Peyer's patch (tissue), 4 donors: ENCODE data around the gene RBM12. TPM values are rescaled to one million over a fixed set of nuclear protein-coding genes. Genes with fewer than 3 reads are reported as not detected.

ENCODE experiments used
- DNase-seq, 3 donors: peaks; one replicate each; pipeline ENCODE4 v3.0.0-alpha.2; 2017 to 2019
- H3K27ac ChIP-seq, 4 donors: fragments of 200-600 bp; sonication (generic); one replicate each; pipeline ENCODE4 v1.5.1; 2016 to 2019
- H3K27me3 ChIP-seq, 2 donors: fragments of 200-600 bp; sonication (generic); one replicate each; pipeline ENCODE4 v1.5.1; 2019
- H3K36me3 ChIP-seq, 3 donors: fragments of 200-600 bp; sonication (generic); one replicate each; pipeline ENCODE4 v1.5.1; 2016 to 2019
- H3K4me1 ChIP-seq, 4 donors: fragments of 200-600 bp; sonication (generic); one replicate each; pipeline ENCODE4 v1.5.1; 2016 to 2019
- H3K4me3 ChIP-seq, 4 donors: fragments of 200-600 bp; sonication (generic); 1 replicate in 3 of 4; 2 replicates in 1 of 4; pipeline ENCODE4 v1.5.1; 2016 to 2019; ENCODE audit warnings: mild to moderate bottlenecking in 1 of 4
- H3K9me3 ChIP-seq, 4 donors: fragments of 200-600 bp; sonication (generic); one replicate each; pipeline ENCODE4 v1.5.1; 2016 to 2019; ENCODE audit warnings: mild to moderate bottlenecking in 1 of 4
- POLR2A ChIP-seq, 2 donors: fragments of 450-650 bp; IDR thresholded peaks; one replicate each; pipeline ENCODE4 v1.5.1; 2017; ENCODE audit warnings: antibody characterized with exemption in 2 of 2, mild to moderate bottlenecking in 2 of 2, moderate library complexity in 2 of 2
- total RNA-seq, 4 donors: library from RNA; depleted of rRNA; stranded (reverse); fragments of >200 nt; gene quantifications; one replicate each; pipeline ENCODE4 v1.1.0, GENCODE V29; 2016
- TF ChIP-seq, protein P1 (sequence below), 6 experiments: fragments of 450-650 bp in 4 of 6; fragments of 200-600 bp in 2 of 6; sonication (generic) in 1 of 6; IDR thresholded peaks; one replicate each; pipeline ENCODE4 v1.5.1; 2017 to 2019; ENCODE audit warnings: antibody characterized with exemption in 6 of 6, mild to moderate bottlenecking in 3 of 6, moderate library complexity in 1 of 6

The RBM12 gene
- total RNA-seq, 4 donors from 2014 or later = 21.1 to 38.1 (median 32.3) TPM

DNA sequence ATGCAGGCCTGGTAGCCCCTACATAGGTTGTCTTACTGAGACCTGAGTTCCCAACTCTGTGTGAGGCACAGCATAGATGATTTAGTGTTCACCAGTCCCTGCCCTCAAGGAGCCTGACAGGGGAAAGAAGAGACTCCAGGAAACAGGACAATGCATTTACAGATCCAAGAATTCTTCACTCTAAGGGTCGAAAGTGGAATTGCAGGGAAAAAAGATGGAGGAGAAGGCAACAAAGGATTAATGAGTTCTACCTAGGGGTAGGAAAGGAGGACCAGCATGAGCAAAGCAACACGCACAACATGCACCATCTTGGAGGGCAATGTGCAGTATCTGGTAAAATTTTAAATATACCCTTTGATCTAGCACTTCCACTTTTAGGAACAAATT is 43.1 kb downstream of the RBM12 start:
- Histone ChIP-seq H3K9me3 (no peaks in the 10 kb centered on the region), H3K36me3 (peaks cover 0 to 19% (median 0%) of the 10 kb centered on the region in 3 donors), H3K27ac (no peak overlapping the region), H3K4me1 (peaks cover 0 to 29% (median 21%) of the 10 kb centered on the region in 4 donors), H3K27me3 (no peaks in the 10 kb centered on the region), H3K4me3 (no peak overlapping the region)
- no peak for TF ChIP-seq POLR2A (IDR thresholded peaks at IDR 0.05)
- TF ChIP-seq, protein P1, sequence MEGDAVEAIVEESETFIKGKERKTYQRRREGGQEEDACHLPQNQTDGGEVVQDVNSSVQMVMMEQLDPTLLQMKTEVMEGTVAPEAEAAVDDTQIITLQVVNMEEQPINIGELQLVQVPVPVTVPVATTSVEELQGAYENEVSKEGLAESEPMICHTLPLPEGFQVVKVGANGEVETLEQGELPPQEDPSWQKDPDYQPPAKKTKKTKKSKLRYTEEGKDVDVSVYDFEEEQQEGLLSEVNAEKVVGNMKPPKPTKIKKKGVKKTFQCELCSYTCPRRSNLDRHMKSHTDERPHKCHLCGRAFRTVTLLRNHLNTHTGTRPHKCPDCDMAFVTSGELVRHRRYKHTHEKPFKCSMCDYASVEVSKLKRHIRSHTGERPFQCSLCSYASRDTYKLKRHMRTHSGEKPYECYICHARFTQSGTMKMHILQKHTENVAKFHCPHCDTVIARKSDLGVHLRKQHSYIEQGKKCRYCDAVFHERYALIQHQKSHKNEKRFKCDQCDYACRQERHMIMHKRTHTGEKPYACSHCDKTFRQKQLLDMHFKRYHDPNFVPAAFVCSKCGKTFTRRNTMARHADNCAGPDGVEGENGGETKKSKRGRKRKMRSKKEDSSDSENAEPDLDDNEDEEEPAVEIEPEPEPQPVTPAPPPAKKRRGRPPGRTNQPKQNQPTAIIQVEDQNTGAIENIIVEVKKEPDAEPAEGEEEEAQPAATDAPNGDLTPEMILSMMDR (IDR thresholded peaks at IDR 0.05) = peak in 1 of 6 experiments; percentile 16
- no peak for DNase-seq

DNA sequence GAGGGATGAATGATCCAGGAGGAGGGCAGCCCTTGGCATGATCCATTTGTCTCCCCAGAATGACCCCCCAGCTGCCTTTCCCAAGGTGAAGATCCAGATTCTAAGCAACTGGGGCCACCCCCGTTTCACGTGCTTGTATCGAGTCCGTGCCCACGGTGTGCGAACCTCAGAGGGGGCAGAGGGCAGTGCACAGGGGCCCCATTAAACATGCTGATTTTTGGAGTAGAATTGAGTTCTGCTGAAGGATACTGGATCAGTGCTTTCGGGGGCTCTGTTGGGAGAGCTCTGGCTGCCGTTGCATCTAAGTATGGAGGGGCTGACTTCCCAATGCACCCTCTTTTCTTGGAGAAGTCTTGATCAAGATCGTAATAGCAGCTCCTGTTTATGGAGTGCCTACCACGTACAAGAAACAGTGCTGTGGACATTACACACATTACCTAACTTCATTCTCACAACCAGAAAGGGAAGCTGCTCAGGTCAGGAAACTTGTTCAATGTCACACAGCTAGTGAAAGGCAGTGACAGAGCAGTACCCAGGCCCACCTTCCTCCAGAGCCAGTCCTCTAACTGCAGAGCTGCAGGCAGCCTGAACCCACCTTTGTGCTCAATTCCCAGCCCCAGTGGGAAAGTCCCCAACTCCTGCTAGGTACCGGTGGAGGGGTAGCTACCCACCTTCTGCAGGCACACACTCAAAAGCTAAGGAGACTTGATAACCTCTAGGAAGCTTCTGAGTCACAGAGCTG is 43.7 kb downstream of the RBM12 start:
- no peak for DNase-seq
- H3K27ac ChIP-seq = no peak overlapping the region
- peaks cover 0 to 29% (median 21%) of the 10 kb centered on the region in 4 donors for H3K4me1 ChIP-seq
- H3K27me3 ChIP-seq = no peaks in the 10 kb centered on the region
- H3K9me3 ChIP-seq = no peaks in the 10 kb centered on the region
- no peak overlapping the region for H3K4me3 ChIP-seq
- TF ChIP-seq POLR2A (IDR thresholded peaks at IDR 0.05) = no peak
- TF ChIP-seq, protein P1 (IDR thresholded peaks at IDR 0.05) = no peak
- H3K36me3 ChIP-seq = peaks cover 0 to 14% (median 0%) of the 10 kb centered on the region in 3 donors

DNA sequence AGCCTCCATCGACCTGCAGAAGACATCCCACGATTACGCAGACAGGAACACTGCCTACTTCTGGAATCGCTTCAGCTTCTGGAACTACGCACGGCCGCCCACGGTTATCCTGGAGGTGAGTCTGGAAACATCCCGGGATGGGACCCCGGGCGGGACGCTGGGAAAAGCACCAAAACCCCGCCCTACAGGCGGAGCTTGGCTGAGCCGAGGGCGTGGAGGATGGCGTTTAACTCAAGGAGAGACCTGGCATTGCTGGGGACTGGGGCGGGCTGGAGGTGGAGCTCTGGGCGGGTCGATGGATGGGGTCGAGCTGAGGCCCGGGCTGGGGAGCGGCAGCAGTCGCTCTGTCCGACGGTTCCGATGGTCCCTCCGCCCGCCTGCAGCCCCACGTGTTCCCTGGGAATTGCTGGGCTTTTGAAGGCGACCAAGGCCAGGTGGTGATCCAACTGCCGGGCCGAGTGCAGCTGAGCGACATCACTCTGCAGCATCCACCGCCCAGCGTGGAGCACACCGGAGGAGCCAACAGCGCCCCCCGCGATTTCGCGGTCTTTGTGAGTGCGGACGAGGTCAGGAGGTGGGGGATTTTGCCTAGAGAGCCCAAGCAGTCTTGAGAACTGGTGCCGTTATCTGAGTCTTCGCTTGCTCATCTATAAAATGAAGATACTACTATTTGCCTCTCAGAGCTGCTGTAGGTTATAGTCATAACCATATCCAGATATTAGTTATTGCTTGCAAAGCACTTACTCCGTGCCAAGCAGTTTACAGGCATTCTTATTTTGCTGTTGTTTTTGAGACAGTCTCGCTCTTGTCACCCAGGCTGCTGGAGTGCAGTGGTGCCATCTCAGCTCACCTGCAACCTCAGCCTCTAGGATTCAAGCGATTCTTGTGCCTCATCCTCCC is 45.3 kb downstream of the RBM12 start:
- H3K4me3 ChIP-seq = peak overlapping the region; percentile 47 to 59 (median 52)
- TF ChIP-seq, protein P1 (IDR thresholded peaks at IDR 0.05) = peak in 4 of 6 experiments; percentile 13 to 57 (median 28)
- TF ChIP-seq POLR2A (IDR thresholded peaks at IDR 0.05) = no peak
- peaks cover 0 to under 1% (median 0%) of the 10 kb centered on the region in 3 donors for H3K36me3 ChIP-seq
- peak; percentile 81 to 88 (median 85) for DNase-seq
- no peaks in the 10 kb centered on the region for H3K27me3 ChIP-seq
- H3K27ac ChIP-seq = peak overlapping the region in 3 of 4 donors; percentile 2 to 62 (median 14)
- peaks cover 0 to 33% (median 21%) of the 10 kb centered on the region in 4 donors for H3K4me1 ChIP-seq
- H3K9me3 ChIP-seq = no peaks in the 10 kb centered on the region

DNA sequence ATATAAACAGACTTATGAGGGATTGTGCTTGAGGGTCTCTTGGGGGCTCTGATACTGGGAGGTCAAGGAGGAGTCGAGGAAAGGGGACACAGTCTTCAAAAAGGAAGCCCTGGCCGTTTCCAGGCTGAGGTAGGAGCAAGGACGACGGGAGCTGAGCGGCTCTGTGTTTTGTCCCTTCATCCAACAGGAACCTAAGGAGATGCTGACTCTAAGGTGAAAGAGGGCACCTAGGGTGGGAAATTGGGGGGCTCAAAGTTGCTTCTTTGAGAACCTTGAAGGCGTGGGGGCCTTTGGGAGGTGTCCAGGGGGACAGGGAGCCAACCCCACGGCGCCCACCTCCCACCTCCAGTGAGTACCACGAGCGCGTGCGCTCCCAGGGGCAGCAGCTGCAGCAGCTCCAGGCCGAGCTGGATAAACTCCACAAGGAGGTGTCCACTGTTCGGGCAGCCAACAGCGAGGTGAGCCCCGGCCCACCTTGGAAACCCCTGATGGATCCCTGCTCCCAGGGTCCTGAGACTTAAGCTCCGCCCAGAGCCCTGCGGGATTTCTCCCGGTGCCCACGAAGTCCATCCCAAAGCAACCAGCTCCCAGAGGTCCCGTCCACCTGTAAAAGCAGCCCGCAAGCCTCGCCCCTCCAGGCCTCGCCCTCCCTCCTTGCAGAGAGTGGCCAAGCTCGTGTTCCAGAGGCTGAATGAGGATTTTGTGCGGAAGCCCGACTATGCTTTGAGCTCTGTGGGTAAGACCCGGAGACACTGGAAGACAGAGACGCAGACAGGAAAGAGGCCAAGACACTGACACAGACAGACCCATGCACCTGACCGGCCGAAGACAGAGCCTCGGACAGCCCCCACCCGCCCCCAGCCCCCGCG is 46.2 kb downstream of the RBM12 start:
- Histone ChIP-seq H3K36me3 (no peaks in the 10 kb centered on the region), H3K4me3 (peak overlapping the region; percentile 47 to 59 (median 52)), H3K27ac (peak overlapping the region in 3 of 4 donors; percentile 2 to 75 (median 62)), H3K27me3 (no peaks in the 10 kb centered on the region), H3K9me3 (no peaks in the 10 kb centered on the region), H3K4me1 (peaks cover 0 to 33% (median 21%) of the 10 kb centered on the region in 4 donors)
- TF ChIP-seq, protein P1 (IDR thresholded peaks at IDR 0.05) = no peak
- no peak for TF ChIP-seq POLR2A (IDR thresholded peaks at IDR 0.05)
- peak in 1 of 3 donors; percentile 57 for DNase-seq
